KOPT-K1 (cell line): Measurements from ENCODE around the gene TOMM6.
"Not testable (repeated sequence)": the region's sequence is repeated elsewhere in the genome, so short reads cannot be mapped to it uniquely, and the experiment has no call there.

ENCODE experiments used
- H3K27ac ChIP-seq: fragments of 200-600 bp; sonication (generic); 2 replicates; pipeline ENCODE4 v1.5.1; 2016; ENCODE audit warnings: antibody characterized with exemption, mild to moderate bottlenecking, low read depth, low read length; ENCODE audit not compliant: poor library complexity, severe bottlenecking
- H3K36me3 ChIP-seq: fragments of 200-600 bp; sonication (generic); 2 replicates; pipeline ENCODE4 v1.5.1; 2017; ENCODE audit warnings: antibody characterized with exemption, mild to moderate bottlenecking, low read length, moderate library complexity; ENCODE audit not compliant: insufficient read depth
- H3K9me3 ChIP-seq: fragments of 200-600 bp; sonication (generic); 2 replicates; pipeline ENCODE4 v1.5.1; 2017; ENCODE audit warnings: antibody characterized with exemption, low read length, mild to moderate bottlenecking; ENCODE audit not compliant: insufficient read depth, poor library complexity, severe bottlenecking

Gene TOMM6

DNA sequence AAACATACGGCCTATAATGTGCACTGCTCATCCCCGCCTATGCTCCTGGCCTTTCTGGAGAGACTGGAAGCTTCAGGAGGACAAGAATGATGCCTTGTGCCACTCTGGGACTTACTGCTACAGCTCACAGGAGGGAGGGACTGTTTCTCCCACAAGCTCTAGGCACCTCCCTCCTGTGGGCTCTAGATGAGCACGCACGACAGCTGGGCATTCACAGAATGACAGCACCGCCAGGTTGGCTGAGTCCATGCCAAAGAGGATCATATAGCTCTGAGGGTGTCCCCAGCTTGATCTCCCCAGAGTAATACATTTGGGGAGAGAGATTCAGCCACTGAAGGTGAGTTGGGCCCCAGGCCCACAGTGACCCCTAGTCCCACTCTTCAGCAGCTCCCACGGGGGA lies 30.2 kb upstream of the TOMM6 start:
- Histone ChIP-seq H3K27ac (no peak overlapping the region), H3K9me3 (no peaks in the 10 kb centered on the region), H3K36me3 (no peaks in the 10 kb centered on the region)

DNA sequence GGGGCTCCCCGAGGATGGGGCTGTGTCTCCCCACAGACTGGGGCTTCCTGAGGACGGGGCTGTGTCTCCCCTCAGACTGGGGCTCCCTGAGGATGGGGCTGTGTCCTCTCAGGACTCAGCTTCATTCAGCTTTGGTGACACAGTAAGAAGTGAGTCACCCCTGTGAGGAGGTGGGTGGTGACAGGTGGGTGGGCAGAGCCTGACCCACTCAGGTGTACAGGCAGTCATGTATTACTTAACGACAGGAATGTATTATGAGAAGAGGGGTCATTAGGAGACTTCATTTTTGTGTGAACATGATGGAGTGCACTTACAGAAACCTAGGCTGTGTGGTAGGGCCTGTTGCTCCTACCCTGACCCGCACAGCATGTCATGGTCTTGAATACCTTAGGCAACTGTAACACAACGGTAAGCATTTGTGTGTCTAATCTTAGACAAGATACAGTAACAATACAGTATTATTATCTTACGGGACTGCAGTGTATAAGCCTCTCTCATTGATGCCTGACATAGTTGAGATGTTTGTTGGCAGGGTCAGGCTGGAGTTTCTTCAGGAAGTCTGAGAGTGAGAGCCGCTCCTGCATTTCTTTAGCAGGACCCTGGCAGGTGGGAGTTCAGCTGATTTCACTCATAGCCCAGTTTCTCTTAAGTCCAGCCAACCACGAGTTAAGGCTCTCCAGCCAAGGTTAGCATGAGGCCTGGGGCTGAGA lies 29.4 kb upstream of the TOMM6 start:
- no peak overlapping the region for H3K27ac ChIP-seq
- H3K36me3 ChIP-seq = no peaks in the 10 kb centered on the region
- H3K9me3 ChIP-seq = no peaks in the 10 kb centered on the region

DNA sequence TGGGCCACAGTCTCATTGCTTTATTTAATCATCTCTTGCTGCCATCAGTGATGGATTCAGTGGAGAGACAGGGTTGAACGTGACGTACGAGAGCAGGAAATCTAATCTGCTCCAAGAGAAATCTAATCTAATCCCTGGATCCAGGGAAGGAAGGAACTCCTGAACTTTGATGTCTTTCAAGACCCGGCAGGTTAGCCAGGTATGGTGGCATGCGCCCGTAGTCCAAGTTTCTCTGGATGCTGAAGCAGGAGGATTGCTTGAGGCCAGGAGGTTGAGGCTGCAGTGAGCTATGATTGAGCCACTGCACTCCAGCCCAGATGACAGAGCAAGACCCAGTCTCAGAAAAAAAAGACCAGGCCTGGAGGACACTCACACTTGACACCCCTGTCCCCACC lies 28.9 kb upstream of the TOMM6 start:
- H3K27ac ChIP-seq = no peak overlapping the region
- no peaks in the 10 kb centered on the region for H3K9me3 ChIP-seq
- H3K36me3 ChIP-seq = no peaks in the 10 kb centered on the region

DNA sequence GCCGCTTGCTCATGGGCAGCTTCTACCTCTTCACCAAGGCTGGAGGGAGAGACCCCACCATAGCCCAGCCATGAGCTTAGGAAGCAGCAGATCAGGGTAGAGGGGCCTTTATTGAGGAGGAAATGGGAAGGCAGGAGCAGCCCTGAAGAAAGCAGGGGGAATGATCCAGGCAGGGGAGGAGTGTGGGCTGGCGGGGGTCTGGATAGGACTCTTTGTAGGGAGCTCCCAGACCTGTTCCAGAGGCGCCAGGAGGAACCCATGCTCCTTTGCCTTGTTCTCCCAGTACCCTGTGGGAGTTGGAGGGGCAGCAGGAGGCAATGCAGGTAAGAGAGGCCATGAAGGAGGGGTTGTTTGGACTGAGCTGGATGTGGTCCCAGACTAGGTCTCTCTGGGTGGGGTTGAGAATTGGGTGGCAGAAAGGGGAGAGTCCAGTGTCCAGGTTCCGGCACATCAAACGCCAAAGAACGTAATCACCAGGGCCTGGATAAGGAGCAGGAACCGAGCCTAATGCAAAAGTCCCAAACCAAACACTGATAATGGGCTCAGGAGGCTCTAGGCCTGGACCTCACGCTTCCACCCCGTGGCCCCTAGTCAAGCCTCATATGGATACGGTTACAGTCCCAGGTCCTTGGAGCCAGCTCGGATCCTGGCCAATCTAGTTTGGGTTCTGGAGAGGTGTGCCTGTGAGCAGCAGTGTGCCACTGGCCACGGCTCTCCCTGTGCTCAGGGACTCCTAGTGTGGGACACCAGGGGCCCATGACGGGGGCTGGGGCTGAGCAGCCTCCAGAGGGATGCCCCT lies 28.2 kb upstream of the TOMM6 start:
- Histone ChIP-seq H3K36me3 (no peaks in the 10 kb centered on the region), H3K9me3 (no peaks in the 10 kb centered on the region), H3K27ac (no peak overlapping the region)

DNA sequence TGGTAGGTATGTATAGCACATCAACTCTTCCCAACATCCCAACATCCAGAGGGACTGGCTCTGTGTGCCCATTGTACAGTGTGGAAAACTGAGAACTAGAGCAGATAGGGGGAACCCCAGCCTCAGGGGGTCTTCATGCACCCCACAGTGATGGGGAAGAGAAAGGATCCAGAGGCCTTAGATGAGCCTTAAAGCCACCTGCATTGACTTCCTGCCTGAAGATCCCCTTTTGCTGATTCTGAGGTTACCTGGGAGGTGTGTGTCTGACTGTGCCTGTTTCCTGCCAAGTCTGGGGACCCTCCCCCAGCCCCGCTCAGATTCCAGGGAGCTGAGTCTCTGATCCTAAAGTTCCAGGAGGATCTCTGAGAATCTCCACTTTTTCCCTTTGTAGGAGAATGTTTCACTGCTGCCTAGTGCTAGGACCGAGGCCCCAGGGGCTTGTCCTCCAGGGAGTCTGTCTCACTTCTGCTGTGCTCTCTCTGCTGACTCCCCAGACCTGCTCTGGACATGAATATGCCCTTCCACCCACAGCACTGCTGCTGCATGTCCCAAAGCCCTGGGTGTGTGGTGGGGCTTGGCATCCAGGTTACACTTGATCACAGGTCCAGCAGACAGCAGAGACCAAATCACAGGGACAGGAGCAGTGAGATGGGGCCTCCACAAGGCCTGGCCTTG lies 27.5 kb upstream of the TOMM6 start:
- Histone ChIP-seq H3K9me3 (no peaks in the 10 kb centered on the region), H3K36me3 (no peaks in the 10 kb centered on the region), H3K27ac (no peak overlapping the region)

DNA sequence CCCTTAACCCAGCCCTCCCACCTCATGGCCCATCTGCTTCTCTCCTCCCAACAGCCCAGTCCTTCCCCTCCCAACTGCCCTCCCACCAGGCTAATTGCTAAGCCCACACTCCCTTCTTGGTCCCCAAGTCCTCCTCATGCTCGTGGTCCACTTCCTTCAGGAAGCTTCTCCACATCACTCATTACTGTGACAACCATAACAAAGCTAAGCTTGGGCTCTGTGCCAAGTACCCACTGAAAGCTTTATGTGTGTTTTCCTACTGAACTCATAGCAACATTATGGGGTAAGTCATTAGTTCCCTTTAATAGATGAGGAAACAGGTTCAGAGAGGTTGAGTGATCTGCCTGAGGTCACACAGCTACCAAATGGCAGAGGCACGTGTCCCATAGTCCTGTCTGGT lies 24.0 kb upstream of the TOMM6 start:
- Histone ChIP-seq H3K27ac (no peak overlapping the region), H3K9me3 (no peaks in the 10 kb centered on the region), H3K36me3 (no peaks in the 10 kb centered on the region)

DNA sequence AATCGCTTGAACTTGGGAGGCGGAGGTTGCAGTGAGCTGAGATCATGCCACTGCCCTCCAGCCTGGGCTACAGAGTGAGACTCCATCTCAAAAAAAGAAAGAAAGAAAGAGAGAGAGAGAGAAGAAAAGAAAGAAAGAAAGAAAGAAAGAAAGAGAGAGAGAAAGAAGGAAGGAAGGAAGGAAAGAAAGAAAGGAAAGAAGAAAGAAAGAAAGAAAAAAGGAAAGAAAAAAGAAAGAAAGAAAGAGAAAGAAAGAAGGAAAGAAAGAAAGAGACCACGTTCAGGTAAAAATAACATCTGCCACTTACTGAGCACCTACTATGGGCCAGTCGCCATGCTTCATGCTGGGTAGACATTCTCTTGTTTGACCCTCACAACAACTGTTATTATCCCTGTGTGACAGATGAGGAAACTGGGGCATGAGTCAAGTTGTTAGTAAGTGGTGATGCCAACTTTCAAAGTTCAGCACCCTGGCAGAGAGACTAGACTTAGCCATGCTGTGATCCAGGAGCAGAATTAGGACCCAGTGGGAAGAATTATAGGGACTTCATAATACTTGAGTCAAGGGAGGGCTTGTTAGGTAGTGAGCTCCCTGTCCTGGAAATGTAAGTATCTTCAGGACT lies 21.3 kb upstream of the TOMM6 start:
- H3K36me3 ChIP-seq, H3K9me3 ChIP-seq, H3K27ac ChIP-seq: not testable (repeated sequence)

DNA sequence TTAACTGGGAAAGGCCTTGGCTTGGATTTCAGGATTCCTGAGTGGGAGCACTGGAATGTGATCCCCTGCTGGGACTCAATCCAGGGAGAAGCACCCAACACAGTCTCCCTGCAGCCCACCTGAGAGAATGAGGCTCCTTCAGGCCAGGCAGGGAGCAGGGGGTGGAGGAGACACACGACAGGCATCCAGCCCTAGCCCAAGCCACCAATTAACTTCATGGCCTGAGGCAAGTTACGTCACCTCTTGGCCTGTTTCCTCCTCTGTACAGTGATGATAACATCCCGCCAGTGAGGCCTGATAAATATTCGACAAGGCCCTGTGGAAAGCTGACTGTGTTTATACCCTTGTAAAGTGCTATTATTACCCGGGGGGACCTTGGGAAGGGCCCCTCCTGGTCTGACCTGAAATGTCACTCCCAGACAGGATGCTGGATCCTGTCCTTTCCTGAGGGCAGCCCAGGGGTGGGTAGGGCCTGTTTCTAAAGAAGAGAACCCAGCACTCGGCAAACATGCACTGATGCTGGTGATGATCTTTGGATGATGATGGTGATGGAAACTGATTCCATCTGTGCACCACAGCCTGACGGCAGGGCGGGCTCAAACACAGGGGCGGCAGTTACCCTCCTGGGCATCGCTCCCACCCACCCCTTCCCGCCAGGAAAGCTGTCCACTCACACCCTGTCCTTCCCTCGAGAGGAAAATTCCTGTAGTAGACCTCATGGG lies 20.2 kb upstream of the TOMM6 start:
- Histone ChIP-seq H3K9me3 (no peaks in the 10 kb centered on the region), H3K36me3 (peaks cover 21% of the 10 kb centered on the region; the same call in 1 of the 2 replicates), H3K27ac (no peak overlapping the region)

DNA sequence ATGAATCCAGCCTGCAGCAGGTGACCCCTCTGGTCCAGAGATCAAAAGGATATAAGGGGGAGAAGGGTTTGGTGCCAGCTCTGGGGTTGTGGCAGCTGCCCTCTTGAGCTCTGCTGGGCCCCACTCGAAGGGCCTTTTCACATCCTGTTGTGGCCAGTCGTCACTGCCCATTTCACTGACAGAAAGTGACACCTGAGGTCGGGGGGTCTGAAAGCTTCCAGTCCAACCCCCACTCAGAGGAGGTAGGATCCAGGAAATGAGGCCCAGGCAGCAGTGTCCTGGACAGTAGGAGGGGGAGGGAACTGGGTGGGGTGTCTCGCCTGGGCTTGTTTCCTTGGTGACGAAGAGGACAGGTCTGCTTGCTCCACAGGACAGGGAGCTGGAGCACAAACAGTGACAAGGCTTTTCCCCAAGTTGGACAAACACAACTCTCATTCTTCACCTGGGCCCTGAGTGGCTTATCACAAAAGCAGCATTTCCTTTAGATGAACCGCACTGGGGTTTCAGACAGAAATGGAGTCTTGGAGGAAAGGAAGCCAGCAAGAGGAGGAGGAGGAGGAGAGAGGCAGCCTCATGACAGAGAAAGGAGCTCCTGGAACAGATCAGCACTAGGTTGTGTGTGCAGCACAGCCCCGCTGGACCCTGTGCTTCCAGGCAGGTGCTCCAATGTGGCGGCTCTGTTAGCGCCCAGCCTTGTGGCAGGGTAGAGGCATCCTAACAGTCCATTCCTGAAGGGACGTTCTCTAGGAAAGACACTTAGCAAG lies 18.8 kb upstream of the TOMM6 start:
- Histone ChIP-seq H3K9me3 (no peaks in the 10 kb centered on the region), H3K36me3 (peaks cover 27% of the 10 kb centered on the region; the same call in 1 of the 2 replicates), H3K27ac (peak overlapping the region; percentile 51)

DNA sequence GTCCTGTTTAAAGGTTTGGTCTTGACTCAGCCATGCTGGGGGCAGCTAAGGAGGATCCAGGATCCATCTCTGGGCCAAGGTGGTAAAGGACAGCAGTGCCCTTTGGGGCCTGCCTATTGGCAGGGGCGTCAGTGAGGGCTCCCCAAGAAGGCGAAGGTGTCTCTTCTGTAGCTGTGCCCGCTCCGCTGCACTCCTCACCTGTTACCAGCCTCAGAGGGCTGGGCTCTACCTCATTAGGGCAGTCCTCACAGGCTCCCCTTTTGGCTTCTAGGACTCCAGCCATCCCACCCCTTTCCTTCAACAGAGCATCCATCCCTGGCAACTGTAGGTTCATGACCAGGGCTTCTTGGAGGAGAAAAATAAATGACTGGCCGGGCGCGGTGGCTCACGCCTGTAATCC lies 18.1 kb upstream of the TOMM6 start:
- peak overlapping the region; percentile 51 for H3K27ac ChIP-seq
- no peaks in the 10 kb centered on the region for H3K9me3 ChIP-seq
- H3K36me3 ChIP-seq = peaks cover 30% of the 10 kb centered on the region; the same call in 1 of the 2 replicates

DNA sequence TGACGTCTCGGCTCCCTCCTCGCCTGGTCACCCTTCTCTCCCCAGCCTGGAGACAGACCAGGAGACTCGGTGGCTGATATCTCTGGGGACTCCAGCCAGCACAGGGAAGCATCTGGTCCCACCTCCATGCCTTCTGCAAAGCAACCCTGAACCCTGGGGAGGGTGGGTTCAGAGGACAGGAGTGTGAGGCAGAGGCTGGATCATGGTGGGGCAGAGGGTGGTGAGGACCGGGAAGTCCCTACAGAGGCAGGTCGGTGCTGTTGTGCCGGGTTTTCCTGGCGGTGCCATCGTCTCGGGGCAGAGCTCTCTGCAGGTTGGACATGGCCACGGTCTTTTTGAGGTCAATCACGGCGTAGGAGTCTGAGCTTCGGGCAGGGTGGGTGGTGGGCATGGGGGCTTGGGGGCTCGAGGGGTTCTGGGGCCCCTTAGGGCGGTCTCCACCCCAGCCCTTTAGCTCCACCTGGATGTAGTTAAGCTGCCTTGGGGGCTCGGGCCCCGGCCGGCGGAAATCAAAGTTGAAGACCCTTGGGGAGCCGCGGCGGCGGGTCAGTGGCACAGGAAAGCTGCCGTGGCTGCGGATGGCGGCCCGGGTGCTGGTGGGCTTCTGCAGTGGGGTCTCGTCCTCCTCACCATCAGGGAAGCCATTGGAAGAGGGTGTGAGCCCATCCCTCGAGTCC lies 17.0 kb upstream of the TOMM6 start:
- no peak overlapping the region for H3K27ac ChIP-seq
- H3K36me3 ChIP-seq = peaks cover 41% of the 10 kb centered on the region; the same call in 1 of the 2 replicates
- H3K9me3 ChIP-seq = no peaks in the 10 kb centered on the region

DNA sequence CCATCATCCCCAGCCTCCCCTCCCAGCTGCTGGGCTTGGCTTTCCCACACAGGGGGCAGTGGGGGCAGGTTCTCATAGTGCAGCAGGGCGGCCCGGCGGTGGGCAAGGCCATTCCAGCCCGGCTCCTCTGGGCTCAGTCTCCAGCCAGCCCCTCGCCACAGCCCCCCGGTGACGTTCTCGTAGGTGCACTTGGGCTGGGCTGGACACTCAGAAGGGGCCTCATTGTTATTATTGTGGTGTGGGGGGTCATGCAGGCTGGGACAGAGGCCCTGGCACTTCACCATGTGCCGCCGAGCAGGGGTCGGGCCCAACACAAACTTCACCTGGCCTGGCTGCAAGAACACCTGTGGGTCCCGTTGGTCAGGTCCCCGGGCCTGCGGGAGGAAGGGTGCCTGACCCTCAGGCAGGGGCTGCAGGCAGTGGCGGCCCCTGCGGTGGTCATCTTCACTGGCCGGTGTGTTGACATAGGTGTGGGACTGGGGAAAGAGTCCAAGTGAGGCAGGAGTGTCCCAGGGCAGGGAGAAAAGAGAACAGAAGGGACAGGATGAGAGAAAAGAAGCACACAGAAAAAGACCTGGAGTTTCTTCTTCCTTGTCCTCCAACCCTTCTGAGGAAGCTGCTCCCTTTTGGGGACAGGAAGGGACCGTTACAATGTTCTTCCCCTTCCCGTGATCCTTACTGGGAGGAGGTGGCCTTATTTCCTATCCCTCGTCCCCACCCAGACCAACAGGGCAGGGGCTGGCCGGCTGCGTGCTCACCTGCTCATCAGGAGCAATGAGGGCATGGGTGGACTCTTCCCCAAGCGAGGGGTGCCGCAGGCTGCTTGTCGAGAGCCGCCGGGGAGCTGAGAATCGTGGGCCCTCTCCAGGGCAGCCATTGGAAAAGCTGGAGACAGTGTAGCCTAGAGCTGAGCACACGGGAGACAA lies 16.2 kb upstream of the TOMM6 start:
- H3K9me3 ChIP-seq = no peaks in the 10 kb centered on the region

DNA sequence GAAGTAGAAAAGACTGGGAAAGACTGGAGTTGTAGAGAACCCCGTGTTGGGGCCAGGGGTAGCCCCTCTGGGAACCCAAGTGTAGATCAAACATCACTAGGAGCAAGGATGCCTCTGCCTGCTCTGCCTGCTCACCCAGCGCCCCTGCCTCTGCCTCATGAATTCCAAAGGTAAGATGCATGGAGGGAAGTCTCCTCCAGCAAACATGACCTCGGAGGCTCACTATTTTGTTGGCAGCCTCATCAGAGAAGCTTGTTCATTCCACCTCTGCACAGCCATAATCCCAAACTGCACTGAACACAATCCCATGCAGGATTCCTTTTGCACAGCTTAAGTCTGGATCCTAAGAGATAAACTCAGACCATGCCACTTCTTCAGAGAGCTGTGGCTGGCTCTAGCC lies 12.7 kb upstream of the TOMM6 start:
- Histone ChIP-seq H3K27ac (no peak overlapping the region), H3K9me3 (no peaks in the 10 kb centered on the region), H3K36me3 (peaks cover 53% of the 10 kb centered on the region; the same call in 1 of the 2 replicates)

More for the DNA sequence above, 16.2 kb upstream of the TOMM6 start:
- Histone ChIP-seq H3K27ac (no peak overlapping the region), H3K36me3 (peaks cover 44% of the 10 kb centered on the region; the same call in 1 of the 2 replicates)
